HCT116 (cell line): ENCODE results near the gene ASB12. TPM values are rescaled to one million over a fixed set of nuclear protein-coding genes. Genes with fewer than 3 reads are reported as not detected.

Experiments
- ATAC-seq: fragments of 200-7000 bp; cut with Tn5 transposase; 2 replicates; pipeline ENCODE4 v1.9.1; 2020; ENCODE audit warnings: mild to moderate bottlenecking, moderate library complexity
- BruUV-seq: library from RNA; stranded (reverse); fragments of 400-500 nt; replicated peaks from 2 replicates; lab custom pipeline; 2021; lab: Mats Ljungman, UMichigan
- CTCF ChIA-PET: fragments of 300-600 bp; sonication (Branson Sonifier 250); formaldehyde crosslinking; loops from one replicate; lab custom pipeline; 2021; ENCODE audit warnings: antibody characterized with exemption; lab: Charles Lee
- POLR2A ChIA-PET: fragments of 300-600, 350-600 bp; sonication (Branson Sonifier 250); formaldehyde crosslinking; loops from one replicate; lab custom pipeline; 2021; ENCODE audit warnings: antibody characterized with exemption; lab: Charles Lee
- RAD21 ChIA-PET, 2 experiments: fragments of 300-600 bp; sonication (Branson Sonifier 250); formaldehyde crosslinking; loops; one replicate each; lab custom pipeline; 2023; ENCODE audit warnings: low total read pairs in 2 of 2; ENCODE audit not compliant: uncharacterized antibody in 2 of 2, unreplicated experiment in 2 of 2, low non-redundant PET in 1 of 2; lab: Charles Lee
- DNase-seq: peaks from one replicate; pipeline ENCODE4 v3.0.0-alpha.2; 2010; ENCODE audit warnings: low read depth, low spot score
- H2AFZ ChIP-seq: fragments of 200-600 bp; shearing (Covaris generic), sonication (generic); 2 replicates; pipeline ENCODE4 v1.6.1; 2017; ENCODE audit warnings: low read depth, mixed run types, mixed read lengths, antibody characterized with exemption, low read length; ENCODE audit not compliant: poor library complexity, severe bottlenecking
- H3K27ac ChIP-seq: 2 replicates; pipeline ENCODE4 v1.5.1; 2012; ENCODE audit warnings: low read depth, low read length
- H3K27me3 ChIP-seq: fragments of 200-600 bp; sonication (generic); 2 replicates; pipeline ENCODE4 v1.6.1; 2016; ENCODE audit warnings: mixed run types, low read length, mixed read lengths; ENCODE audit not compliant: insufficient read depth
- H3K36me3 ChIP-seq, 2 experiments: fragments of 200-500 bp in 1 of 2; fragments of 200-600 bp in 1 of 2; sonication (Bioruptor generic) in 1 of 2; sonication (generic) in 1 of 2; 2 replicates each; pipeline versions ENCODE4 v1.5.1 to v1.6.1; 2014 to 2016; ENCODE audit warnings: low read length in 2 of 2, inconsistent platforms in 1 of 2, mixed read lengths in 1 of 2, mixed run types in 1 of 2; ENCODE audit not compliant: insufficient read depth in 2 of 2, control insufficient read depth in 1 of 2
- H3K4me1 ChIP-seq, 2 experiments: fragments of 200-600 bp in 1 of 2; sonication (generic) in 1 of 2; 2 replicates each; pipeline versions ENCODE4 v1.5.1 to v1.6.1; 2012 to 2017; ENCODE audit warnings: low read length in 2 of 2, inconsistent platforms in 1 of 2, mild to moderate bottlenecking in 1 of 2, mixed read lengths in 1 of 2, mixed run types in 1 of 2, moderate library complexity in 1 of 2; ENCODE audit not compliant: insufficient read depth in 2 of 2, control insufficient read depth in 1 of 2
- H3K4me2 ChIP-seq: fragments of 200-600 bp; sonication (generic); 2 replicates; pipeline ENCODE4 v1.6.1; 2017; ENCODE audit warnings: mixed run types, low read length, mixed read lengths
- H3K4me3 ChIP-seq, 2 experiments: fragments of 200-600 bp in 1 of 2; sonication (generic) in 1 of 2; replicated peaks in 1 of 2; 2 replicates each; pipeline ENCODE4 v1.5.1; 2011 to 2016; ENCODE audit warnings: low read length in 2 of 2, control low read depth in 1 of 2, low read depth in 1 of 2, mild to moderate bottlenecking in 1 of 2, mixed read lengths in 1 of 2, mixed run types in 1 of 2
- H3K79me2 ChIP-seq: fragments of 200-600 bp; sonication (generic); 2 replicates; pipeline ENCODE4 v1.6.1; 2017; ENCODE audit warnings: mild to moderate bottlenecking, mixed run types, low read length, moderate library complexity, mixed read lengths; ENCODE audit not compliant: insufficient read depth
- H3K9ac ChIP-seq: fragments of 200-600 bp; sonication (generic); 2 replicates; pipeline ENCODE4 v1.6.1; 2016; ENCODE audit warnings: low read length, mixed read lengths
- H3K9me2 ChIP-seq: fragments of 200-600 bp; sonication (generic), shearing (Covaris generic); 2 replicates; pipeline ENCODE4 v1.6.1; 2017; ENCODE audit warnings: mixed run types, mild to moderate bottlenecking, moderate library complexity; ENCODE audit not compliant: insufficient read depth
- H3K9me3 ChIP-seq, 2 experiments: fragments of 200-500 bp in 1 of 2; fragments of 200-600 bp in 1 of 2; sonication (Bioruptor generic) in 1 of 2; sonication (generic) in 1 of 2; 2 replicates each; pipeline ENCODE4 v1.6.1; 2014 to 2017; ENCODE audit warnings: low read length in 2 of 2, mixed read lengths in 2 of 2, inconsistent platforms in 1 of 2, low read depth in 1 of 2, mild to moderate bottlenecking in 1 of 2, mixed run types in 1 of 2, moderate library complexity in 1 of 2; ENCODE audit not compliant: control insufficient read depth in 1 of 2, insufficient read depth in 1 of 2
- H4K20me1 ChIP-seq: fragments of 200-600 bp; sonication (generic), shearing (Covaris generic); 2 replicates; pipeline ENCODE4 v1.6.1; 2017; ENCODE audit warnings: mixed run types, mild to moderate bottlenecking, moderate library complexity; ENCODE audit not compliant: insufficient read depth
- CBX3 ChIP-seq: IDR thresholded peaks from 2 replicates; pipeline ENCODE4 v1.6.1; 2012; ENCODE audit warnings: low read depth
- CEBPB ChIP-seq: IDR thresholded peaks from 2 replicates; pipeline ENCODE4 v1.6.1; 2012; ENCODE audit warnings: low read depth
- CTCF ChIP-seq, 3 experiments: fragments of 200-600 bp in 1 of 3; sonication (generic) in 1 of 3; IDR thresholded peaks in 2 of 3; conservative IDR thresholded peaks in 1 of 3; 2 replicates each; pipeline ENCODE4 v1.5.1; 2012 to 2017; ENCODE audit warnings: low read depth in 2 of 3, low read length in 2 of 3, antibody characterized with exemption in 1 of 3, borderline replicate concordance in 1 of 3, control low read depth in 1 of 3, mild to moderate bottlenecking in 1 of 3, mixed read lengths in 1 of 3, mixed run types in 1 of 3, moderate library complexity in 1 of 3; ENCODE audit not compliant: insufficient read depth in 1 of 3
- EZH2phosphoT487 ChIP-seq: fragments of 200-600 bp; IDR thresholded peaks from 2 replicates; pipeline ENCODE4 v1.6.1; 2018; ENCODE audit warnings: antibody characterized with exemption, borderline replicate concordance
- MAX ChIP-seq: IDR thresholded peaks from 2 replicates; pipeline ENCODE4 v1.6.1; 2012
- POLR2A ChIP-seq: IDR thresholded peaks from 2 replicates; pipeline ENCODE4 v1.7.0; 2011; ENCODE audit warnings: borderline replicate concordance; ENCODE audit not compliant: insufficient read depth, insufficient read length; ENCODE audit errors: extremely low read depth
- POLR2AphosphoS5 ChIP-seq: IDR thresholded peaks from 2 replicates; pipeline ENCODE4 v1.6.1; 2011; ENCODE audit warnings: mild to moderate bottlenecking, low read depth, low read length, moderate library complexity
- SRF ChIP-seq: IDR thresholded peaks from 2 replicates; pipeline ENCODE4 v1.6.1; 2012; ENCODE audit warnings: low read depth
- TCF7L2 ChIP-seq: IDR thresholded peaks from 2 replicates; pipeline ENCODE4 v1.7.0; 2011; ENCODE audit warnings: borderline replicate concordance, inconsistent platforms; ENCODE audit not compliant: insufficient read depth, insufficient read length; ENCODE audit errors: extremely low read depth
- YY1 ChIP-seq: IDR thresholded peaks from 2 replicates; pipeline ENCODE4 v1.6.1; 2011; ENCODE audit warnings: low read length, low read depth, moderate library complexity, mild to moderate bottlenecking; ENCODE audit not compliant: insufficient replicate concordance; ENCODE audit errors: extremely low read depth
- ZFX ChIP-seq: fragments of 450-650 bp; IDR thresholded peaks from 2 replicates; pipeline ENCODE4 v1.6.1; 2017
- intact Hi-C: fragments of 100-400 bp; cut with micrococcal nuclease; formaldehyde crosslinking; loops from 2 replicates; pipeline ENCODE4 v1.10.0; 2022
- total RNA-seq: library from RNA; stranded (reverse); gene quantifications from one replicate; pipeline ENCODE4 v1.2.1, GENCODE V29; 2021; ENCODE audit not compliant: unreplicated experiment

ASB12 gene
- total RNA-seq, 1 experiment from 2014 or later: not detected

GRCh38 chrX:64218023-64218422 is 12.4 kb downstream of the ASB12 start:
- RAD21 ChIA-PET: no interaction called here
- ATAC-seq (no peak), DNase-seq (no peak)
- intact Hi-C loops: loop anchor here (10.0 kb wide), 1 partner anchor 123 kb away; no protein-coding TSS in a partner anchor
- H3K4me3 ChIP-seq: no peak overlapping the region
- POLR2A ChIA-PET: no interaction called here
- no peak overlapping the region for H2AFZ ChIP-seq
- TF ChIP-seq TCF7L2 (no peak), CEBPB (no peak), POLR2A (no peak), ZFX (no peak), YY1 (no peak), POLR2AphosphoS5 (no peak), EZH2phosphoT487 (no peak), CTCF (IDR thresholded peaks at IDR 0.05 in 2 of 3, conservative IDR thresholded peaks at IDR 0.05 in 1 of 3; ENCODE audit: borderline replicate concordance in 1 of 3, insufficient read depth in 1 of 3, low read depth in 2 of 3, low read length in 2 of 3) (no peak), MAX (no peak), SRF (no peak), CBX3 (no peak)
- H3K9me3 ChIP-seq: no peaks in the 10 kb centered on the region
- no peaks in the 10 kb centered on the region for H4K20me1 ChIP-seq
- no peaks in the 10 kb centered on the region for H3K9me2 ChIP-seq
- H3K27me3 ChIP-seq: no peaks in the 10 kb centered on the region
- H3K79me2 ChIP-seq: no peaks in the 10 kb centered on the region
- no TSS peak for BruUV-seq
- H3K4me1 ChIP-seq: no peaks in the 10 kb centered on the region
- CTCF ChIA-PET: no interaction called here
- H3K36me3 ChIP-seq: no peaks in the 10 kb centered on the region
- H3K27ac ChIP-seq: no peak overlapping the region
- H3K9ac ChIP-seq: no peak overlapping the region
- no peak overlapping the region for H3K4me2 ChIP-seq
